ENCODE results near the gene CRYGN.

CRYGN gene

DNA sequence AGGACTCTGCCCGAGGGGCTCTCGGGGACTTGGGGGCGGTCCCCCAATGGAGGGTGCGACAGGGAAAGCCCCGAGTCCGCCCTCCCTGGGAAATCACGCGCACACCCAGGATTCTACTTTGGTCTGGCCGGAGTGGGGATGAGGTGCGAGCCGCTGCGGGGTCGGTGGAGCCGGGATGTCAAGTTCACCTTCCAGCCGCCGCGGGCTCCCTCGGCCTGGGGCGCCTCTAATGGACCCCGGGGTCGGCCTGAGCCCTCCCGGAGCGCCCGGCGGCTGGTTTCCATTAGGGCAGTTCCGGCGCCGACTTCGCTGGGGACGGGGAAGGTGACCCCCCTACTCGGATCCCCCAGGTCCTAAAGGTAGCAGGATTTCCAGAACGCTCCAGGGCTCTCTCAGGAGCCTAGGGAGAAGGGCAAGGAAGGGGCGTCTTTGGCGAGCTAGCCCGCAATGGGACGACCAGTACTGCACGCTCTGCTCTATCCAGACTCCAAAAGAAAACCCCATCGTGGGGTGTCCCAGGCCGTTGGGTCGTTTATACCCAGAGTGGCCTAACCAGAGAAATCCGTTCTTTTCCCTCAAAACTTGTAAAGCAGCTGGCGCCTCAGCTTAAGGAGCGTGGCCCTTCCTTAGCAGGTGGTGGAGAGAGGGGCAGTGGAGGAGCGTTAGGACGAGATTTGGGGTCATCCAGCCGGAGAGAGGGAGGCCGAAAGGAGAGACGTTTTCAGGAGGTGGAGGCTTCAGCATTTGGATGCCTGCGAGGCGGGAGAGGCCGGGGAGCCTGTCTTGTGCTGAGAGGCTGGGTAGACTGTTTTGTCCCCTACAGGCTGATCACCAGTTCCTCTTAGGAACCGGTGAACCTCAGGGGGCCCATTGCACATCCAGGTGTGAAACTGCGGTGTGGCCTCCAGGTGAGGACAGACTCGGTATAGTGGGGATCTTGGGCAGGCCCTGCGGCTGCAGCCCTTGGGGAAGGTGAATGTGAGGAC is 29.2 kb downstream of the CRYGN start:
- no peak for DNase-seq (ENCODE audit: low read depth)
- TF ChIP-seq CTCF (IDR thresholded peaks at IDR 0.05; ENCODE audit: low read depth, low read length) (no peak), POLR2A (IDR thresholded peaks at IDR 0.05; ENCODE audit: extremely low read depth, insufficient read length) (no peak), MYC (IDR thresholded peaks at IDR 0.05; ENCODE audit: low read depth, low read length) (no peak)
- TF ChIP-seq, protein P1, sequence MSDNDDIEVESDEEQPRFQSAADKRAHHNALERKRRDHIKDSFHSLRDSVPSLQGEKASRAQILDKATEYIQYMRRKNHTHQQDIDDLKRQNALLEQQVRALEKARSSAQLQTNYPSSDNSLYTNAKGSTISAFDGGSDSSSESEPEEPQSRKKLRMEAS (IDR thresholded peaks at IDR 0.05; ENCODE audit: low read depth, low read length): no peak
- no peak overlapping the region for H3K4me3 ChIP-seq (ENCODE audit: low read depth, low read length)

- no peak for DNase-seq (ENCODE audit: low read depth)
- no peak for TF ChIP-seq CTCF (IDR thresholded peaks at IDR 0.05; ENCODE audit: low read depth, low read length)
- H3K4me3 ChIP-seq (ENCODE audit: low read depth, low read length): no peak within 1 kb of the TSS
Observed at GRCh38 chr7:151409667-151410404, 30.1 kb downstream of the CRYGN start, which contains the start of gene WDR86. Gene WDR86, minus strand, starts transcription at chr7:151410038. Its CDS starts 449 bp downstream, at chr7:151409589.

DNA sequence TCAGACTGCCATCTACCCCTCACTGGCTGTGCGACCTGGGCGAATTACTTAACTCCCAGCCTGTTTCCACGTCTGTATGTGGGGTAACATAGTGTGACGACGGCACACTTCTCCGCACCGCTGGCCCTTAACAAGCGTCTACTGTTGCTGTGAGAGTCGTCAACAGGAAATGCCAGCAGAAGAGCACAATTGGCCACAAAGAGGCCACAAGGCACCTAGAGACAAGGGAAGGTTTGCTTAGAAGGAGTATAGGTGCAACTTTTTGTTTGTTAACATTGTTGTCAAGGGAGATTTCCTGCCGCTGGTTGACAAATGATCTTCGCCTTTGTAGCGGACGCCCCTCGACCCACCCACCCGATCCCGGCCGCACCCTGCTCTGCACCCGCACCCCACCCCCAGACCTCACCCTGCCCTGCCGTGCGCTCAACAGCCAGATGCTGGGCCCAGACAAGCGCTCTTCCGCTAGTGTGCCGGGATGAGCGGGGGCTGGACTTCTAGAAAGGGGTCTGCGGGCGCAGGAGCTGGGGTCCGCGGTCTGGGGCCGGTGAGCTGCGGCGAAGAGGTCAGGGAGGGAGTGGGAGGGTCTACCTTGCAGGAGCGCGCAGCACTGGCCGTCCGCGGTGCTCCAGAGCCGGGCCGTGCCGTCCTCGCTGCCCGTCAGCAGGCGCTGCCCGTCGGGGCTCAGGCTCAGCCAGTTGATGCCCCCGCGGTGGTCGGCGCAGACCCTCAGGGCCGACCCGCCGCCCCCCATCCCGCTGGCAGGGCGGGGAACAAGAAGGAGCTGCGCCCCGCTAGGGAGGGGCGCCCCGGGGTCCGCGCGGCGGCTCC is 30.9 kb downstream of the CRYGN start:
- TF ChIP-seq CTCF (IDR thresholded peaks at IDR 0.05; ENCODE audit: low read depth, low read length) (no peak), POLR2A (IDR thresholded peaks at IDR 0.05; ENCODE audit: extremely low read depth, insufficient read length) (no peak), MYC (IDR thresholded peaks at IDR 0.05; ENCODE audit: low read depth, low read length) (no peak)
- TF ChIP-seq, protein P1 (IDR thresholded peaks at IDR 0.05; ENCODE audit: low read depth, low read length): no peak
- H3K4me3 ChIP-seq (ENCODE audit: low read depth, low read length): no peak overlapping the region
- DNase-seq (ENCODE audit: low read depth): peak; percentile 57

DNA sequence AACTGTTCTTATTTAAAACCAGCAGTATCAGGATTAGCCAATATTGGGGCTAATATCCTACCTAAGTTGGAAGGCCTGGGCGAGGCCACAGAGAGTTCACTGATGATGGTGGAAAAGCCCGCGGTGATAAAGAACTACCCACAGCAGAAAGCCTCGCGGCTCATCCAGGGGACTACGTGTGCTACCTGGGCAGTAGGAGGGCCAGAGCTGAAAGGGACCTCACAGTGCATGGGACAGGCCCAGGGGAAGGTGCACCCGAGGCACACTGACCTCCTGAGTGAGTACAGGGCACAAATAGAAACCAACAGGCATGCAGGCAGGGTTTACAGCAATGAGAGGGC is 31.5 kb downstream of the CRYGN start:
- no peak for DNase-seq (ENCODE audit: low read depth)
- H3K4me3 ChIP-seq (ENCODE audit: low read depth, low read length): no peak overlapping the region
- no peak for TF ChIP-seq POLR2A (IDR thresholded peaks at IDR 0.05; ENCODE audit: extremely low read depth, insufficient read length)
- no peak for TF ChIP-seq CTCF (IDR thresholded peaks at IDR 0.05; ENCODE audit: low read depth, low read length)
- TF ChIP-seq, protein P1 (IDR thresholded peaks at IDR 0.05; ENCODE audit: low read depth, low read length): peak; percentile 27; the same call in 1 of the 2 replicates
- no peak for TF ChIP-seq MYC (IDR thresholded peaks at IDR 0.05; ENCODE audit: low read depth, low read length)

DNA sequence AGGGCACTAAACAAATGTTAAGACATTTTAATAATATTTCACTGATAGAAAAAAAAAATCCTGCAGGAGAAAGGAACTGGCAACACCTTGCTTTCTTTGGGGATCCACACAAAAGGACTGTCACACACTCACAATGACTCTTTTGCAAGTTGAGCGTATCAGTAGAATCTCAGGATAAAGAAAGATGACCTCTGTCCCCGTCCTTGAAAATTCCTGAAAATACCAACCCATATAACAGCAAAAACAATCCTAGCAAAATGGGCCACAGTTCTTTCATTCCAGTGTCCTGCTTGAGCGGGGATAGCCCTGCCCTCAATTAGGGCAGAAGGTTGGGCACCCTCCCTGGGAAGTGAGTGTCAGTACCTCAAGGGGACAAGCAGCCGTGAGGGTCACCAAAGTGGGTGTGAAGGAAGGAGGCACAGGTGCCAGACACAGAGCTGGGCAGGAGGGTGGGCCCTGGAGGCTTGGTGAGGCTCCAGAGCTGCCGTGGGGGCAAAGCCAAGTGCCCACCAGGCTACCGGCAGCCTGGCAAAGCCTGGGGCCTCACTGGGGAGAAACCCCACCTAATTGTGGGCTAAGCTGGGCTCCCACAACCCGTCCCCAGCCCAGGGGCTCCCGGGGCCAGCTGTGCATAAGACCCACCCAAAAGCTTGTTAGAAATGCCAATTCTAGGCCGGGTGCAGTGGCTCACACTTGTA is 32.9 kb downstream of the CRYGN start:
- TF ChIP-seq, protein P1 (IDR thresholded peaks at IDR 0.05; ENCODE audit: low read depth, low read length): no peak
- TF ChIP-seq MYC (IDR thresholded peaks at IDR 0.05; ENCODE audit: low read depth, low read length): no peak
- no peak for TF ChIP-seq CTCF (IDR thresholded peaks at IDR 0.05; ENCODE audit: low read depth, low read length)
- no peak for TF ChIP-seq POLR2A (IDR thresholded peaks at IDR 0.05; ENCODE audit: extremely low read depth, insufficient read length)
- H3K4me3 ChIP-seq (ENCODE audit: low read depth, low read length): no peak overlapping the region
- no peak for DNase-seq (ENCODE audit: low read depth)
